ENCODE data around the gene RTP2.

The RTP2 gene

GRCh38 chr3:187738071-187738330, 35.6 kb upstream of the RTP2 start:
- TF ChIP-seq CTCF (IDR thresholded peaks at IDR 0.05; ENCODE audit: control insufficient read depth, extremely low read depth, insufficient read depth), result no peak
- no peak overlapping the region for H3K4me3 ChIP-seq (ENCODE audit: low read depth, low read length)
- no peak for DNase-seq (ENCODE audit: low read depth)

- no peak for DNase-seq (ENCODE audit: low read depth)
- no peak for TF ChIP-seq CTCF (IDR thresholded peaks at IDR 0.05; ENCODE audit: control insufficient read depth, extremely low read depth, insufficient read depth)
These were observed 35.2 kb upstream of the RTP2 start for GRCh38 chr3:187737368-187738070.

GRCh38 chr3:187737006-187737367, 34.6 kb upstream of the RTP2 start:
- no peak for DNase-seq (ENCODE audit: low read depth)
- TF ChIP-seq CTCF (IDR thresholded peaks at IDR 0.05; ENCODE audit: control insufficient read depth, extremely low read depth, insufficient read depth), result no peak
- no peak overlapping the region for H3K4me3 ChIP-seq (ENCODE audit: low read depth, low read length)

More at GRCh38 chr3:187737368-187738070, 35.2 kb upstream of the RTP2 start:
- H3K4me3 ChIP-seq (ENCODE audit: low read depth, low read length), result no peak overlapping the region

GRCh38 chr3:187736418-187736871, 34.1 kb upstream of the RTP2 start:
- DNase-seq (ENCODE audit: low read depth), result no peak
- H3K4me3 ChIP-seq (ENCODE audit: low read depth, low read length), result no peak overlapping the region
- TF ChIP-seq CTCF (IDR thresholded peaks at IDR 0.05; ENCODE audit: control insufficient read depth, extremely low read depth, insufficient read depth), result no peak

- DNase-seq (ENCODE audit: low read depth), result no peak
- H3K4me3 ChIP-seq (ENCODE audit: low read depth, low read length), result no peak overlapping the region
- no peak for TF ChIP-seq CTCF (IDR thresholded peaks at IDR 0.05; ENCODE audit: control insufficient read depth, extremely low read depth, insufficient read depth)
These were observed 33.5 kb upstream of the RTP2 start for GRCh38 chr3:187735837-187736236.

- no peak for TF ChIP-seq CTCF (IDR thresholded peaks at IDR 0.05; ENCODE audit: control insufficient read depth, extremely low read depth, insufficient read depth)
- no peak overlapping the region for H3K4me3 ChIP-seq (ENCODE audit: low read depth, low read length)
- no peak for DNase-seq (ENCODE audit: low read depth)
These were observed 33.0 kb upstream of the RTP2 start for GRCh38 chr3:187735383-187735782.

GRCh38 chr3:187734841-187735240, 32.5 kb upstream of the RTP2 start:
- H3K4me3 ChIP-seq (ENCODE audit: low read depth, low read length), result no peak overlapping the region
- no peak for TF ChIP-seq CTCF (IDR thresholded peaks at IDR 0.05; ENCODE audit: control insufficient read depth, extremely low read depth, insufficient read depth)
- DNase-seq (ENCODE audit: low read depth), result no peak
